Right cardiac atrium (tissue), 5 donors: Measurements from ENCODE around the gene GNAI3. TPM values are rescaled to one million over a fixed set of nuclear protein-coding genes. Genes with fewer than 3 reads are reported as not detected.
A peak's percentile ranks its signal among the peaks of the same experiment; 100 is the strongest.

ENCODE experiments used
- ATAC-seq, 2 donors: fragments of 200-7000 bp; cut with Tn5 transposase; one replicate each; pipeline versions ENCODE4 v1.8.0 to v1.9.1; 2020; ENCODE audit warnings: moderate library complexity in 2 of 2, mild to moderate bottlenecking in 1 of 2
- DNase-seq, 3 donors: peaks; one replicate each; pipeline ENCODE4 v3.0.0-alpha.2; 2020
- H3K27ac ChIP-seq: one replicate; pipeline ENCODE4 v1.5.1; 2013; ENCODE audit warnings: mild to moderate bottlenecking, low read length, control low read depth, moderate library complexity
- H3K27me3 ChIP-seq: one replicate; pipeline ENCODE4 v1.6.1; 2013; ENCODE audit not compliant: control insufficient read depth, insufficient read depth
- H3K4me1 ChIP-seq: one replicate; pipeline ENCODE4 v1.6.1; 2013; ENCODE audit warnings: low read length; ENCODE audit not compliant: control insufficient read depth, insufficient read depth
- H3K4me3 ChIP-seq: one replicate; pipeline ENCODE4 v1.5.1; 2013; ENCODE audit warnings: low read length, control low read depth
- H3K9me3 ChIP-seq: one replicate; pipeline ENCODE4 v1.6.1; 2013; ENCODE audit warnings: low read length; ENCODE audit not compliant: control insufficient read depth
- WGBS: extraction: QIAGEN DNeasy Blood & Tissue Kit; methylation state at CpG from one replicate; pipeline ENCODE4 v1.1.7; 2013; 5-methylcytosine and 5-hydroxymethylcytosine counted together
- intact Hi-C, 4 donors: fragments of 100-400 bp; cut with DNase I; formaldehyde crosslinking; loops; one replicate each; pipeline versions ENCODE4 v1.11.0 to v1.14.0; 2022 to 2023
- polyA plus RNA-seq: library from polyadenylated mRNA; stranded (reverse); fragments of 200-250 nt; gene quantifications from one replicate; pipeline ENCODE4 v1.2.3, GENCODE V29; 2013
- total RNA-seq, 4 donors: library from RNA; stranded (reverse); fragmentation: NEBNext Ultra II Directional; extraction: Animal tissue kit (Norgen Biotek cat#: 25700); gene quantifications; one replicate each; pipeline ENCODE4 v1.2.1, GENCODE V29; 2021
- donor health status: healthy with polysubstance abuse.
- donor health status: DM: no; HTN: yes; CAD: no.
- donor health status: DM: no; HTN: no; CAD: no.
- donor health status: DM: no; HTN: yes; CAD: no; lungs with severe emphysema.
- donor health status: DM: yes; HTN: yes; CAD: no.

GNAI3 gene
- total and polyA plus RNA-seq, 5 donors, result 1.6 to 4.7 (median 2.7) TPM

GRCh38 chr1:109527846-109528695 lies 20.3 kb upstream of the GNAI3 start:
- H3K27me3 ChIP-seq, result no peaks in the 10 kb centered on the region
- no peaks in the 10 kb centered on the region for H3K9me3 ChIP-seq
- DNase-seq, result no peak
- no peak for ATAC-seq
- no peak overlapping the region for H3K4me3 ChIP-seq
- no peak overlapping the region for H3K27ac ChIP-seq
- H3K4me1 ChIP-seq, result no peaks in the 10 kb centered on the region
- intact Hi-C loops, result loop anchor here in 1 of 4 donors (2.0 kb wide), 1 partner anchor 31 kb away; no protein-coding TSS in a partner anchor
- 85% methylated on average over 9 of the region's 9 CpGs for WGBS

- Histone ChIP-seq H3K27me3 (no peaks in the 10 kb centered on the region), H3K4me1 (no peaks in the 10 kb centered on the region), H3K27ac (no peak overlapping the region), H3K4me3 (no peak overlapping the region), H3K9me3 (no peaks in the 10 kb centered on the region)
- intact Hi-C loops, result no loop called here
- 92% methylated on average over 3 of the region's 3 CpGs for WGBS
- ATAC-seq (no peak), DNase-seq (no peak)
Observed at GRCh38 chr1:109528712-109529111, 19.7 kb upstream of the GNAI3 start.

GRCh38 chr1:109529881-109530456 lies 18.4 kb upstream of the GNAI3 start:
- Histone ChIP-seq H3K27ac (no peak overlapping the region), H3K27me3 (no peaks in the 10 kb centered on the region), H3K4me1 (no peaks in the 10 kb centered on the region), H3K9me3 (no peaks in the 10 kb centered on the region), H3K4me3 (no peak overlapping the region)
- no peak for DNase-seq
- intact Hi-C loops, result loop anchor here in 2 of 4 donors (5.0 kb wide), 2 partner anchors 38 to 268 kb away; partner anchors contain the start of gene CYB561D1 (in 1 of the 2)
- ATAC-seq, result no peak
- WGBS, result 58% methylated on average over 8 of the region's 8 CpGs

- intact Hi-C loops, result loop anchor here in 2 of 4 donors (5.0 kb wide), 2 partner anchors 38 to 268 kb away; partner anchors contain the start of gene CYB561D1 (in 1 of the 2)
- 67% methylated on average over 13 of the region's 13 CpGs for WGBS
- DNase-seq, result no peak
- ATAC-seq, result no peak
- Histone ChIP-seq H3K4me1 (no peaks in the 10 kb centered on the region), H3K27ac (no peak overlapping the region), H3K9me3 (no peaks in the 10 kb centered on the region), H3K27me3 (no peaks in the 10 kb centered on the region), H3K4me3 (no peak overlapping the region)
Observed at GRCh38 chr1:109530457-109531087, 17.8 kb upstream of the GNAI3 start.

GRCh38 chr1:109531380-109531779 lies 17.0 kb upstream of the GNAI3 start:
- ATAC-seq (no peak), DNase-seq (no peak)
- Histone ChIP-seq H3K4me1 (no peaks in the 10 kb centered on the region), H3K9me3 (no peaks in the 10 kb centered on the region), H3K27me3 (no peaks in the 10 kb centered on the region), H3K27ac (no peak overlapping the region), H3K4me3 (no peak overlapping the region)
- WGBS, result 71% methylated on average over 4 of the region's 4 CpGs
- intact Hi-C loops, result loop anchor here in 2 of 4 donors (5.0 kb wide), 2 partner anchors 39 to 269 kb away; partner anchors contain the start of gene CYB561D1 (in 1 of the 2)

- intact Hi-C loops, result loop anchor here (2.0 to 5.0 kb wide), 4 partner anchors 33 to 270 kb away; partner anchors contain the start of gene CYB561D1 (in 1 of the 4)
- H3K27me3 ChIP-seq, result no peaks in the 10 kb centered on the region
- DNase-seq (no peak), ATAC-seq (no peak)
- no peak overlapping the region for H3K4me3 ChIP-seq
- 52% methylated on average over 16 of the region's 16 CpGs for WGBS
- H3K4me1 ChIP-seq, result no peaks in the 10 kb centered on the region
- H3K9me3 ChIP-seq, result no peaks in the 10 kb centered on the region
- H3K27ac ChIP-seq, result no peak overlapping the region
Observed at GRCh38 chr1:109531826-109532364, 16.5 kb upstream of the GNAI3 start.

- no peaks in the 10 kb centered on the region for H3K4me1 ChIP-seq
- intact Hi-C loops, result loop anchor here (2.0 to 5.0 kb wide), 4 partner anchors 34 to 270 kb away; partner anchors contain the start of gene CYB561D1 (in 1 of the 4)
- peak overlapping the region; percentile 34 for H3K27ac ChIP-seq
- peak; percentile 78 to 94 (median 91) for DNase-seq
- peak overlapping the region; percentile 4 for H3K4me3 ChIP-seq
- peak; percentile 84 to 85 for ATAC-seq
- 11% methylated on average over 12 of the region's 12 CpGs for WGBS
- no peaks in the 10 kb centered on the region for H3K27me3 ChIP-seq
- H3K9me3 ChIP-seq, result no peaks in the 10 kb centered on the region
Observed at GRCh38 chr1:109532365-109533136, 15.9 kb upstream of the GNAI3 start.

- no peak overlapping the region for H3K4me3 ChIP-seq
- DNase-seq (no peak), ATAC-seq (no peak)
- intact Hi-C loops, result loop anchor here in 2 of 4 donors (5.0 kb wide), 2 partner anchors 42 to 272 kb away; partner anchors contain the start of gene CYB561D1 (in 1 of the 2)
- no peaks in the 10 kb centered on the region for H3K27me3 ChIP-seq
- H3K4me1 ChIP-seq, result no peaks in the 10 kb centered on the region
- WGBS, result 91% methylated on average over 1 of the region's 1 CpG
- no peaks in the 10 kb centered on the region for H3K9me3 ChIP-seq
- H3K27ac ChIP-seq, result no peak overlapping the region
Observed at GRCh38 chr1:109534307-109534858, 14.0 kb upstream of the GNAI3 start.

GRCh38 chr1:109535481-109535880 lies 12.9 kb upstream of the GNAI3 start:
- Histone ChIP-seq H3K27ac (peak overlapping the region; percentile 73), H3K4me3 (no peak overlapping the region), H3K4me1 (no peaks in the 10 kb centered on the region), H3K9me3 (no peaks in the 10 kb centered on the region), H3K27me3 (no peaks in the 10 kb centered on the region)
- WGBS, result 57% methylated on average over 4 of the region's 4 CpGs
- no peak for DNase-seq
- intact Hi-C loops, result no loop called here
- ATAC-seq, result no peak
